NCI-H748 treated with DMSO at 0.1 percent for 48 hours (cell line): ENCODE measurements around the gene MRPS34.
A peak's percentile ranks its signal among the peaks of the same experiment; 100 is the strongest.
"Not testable (repeated sequence)": the region's sequence is repeated elsewhere in the genome, so short reads cannot be mapped to it uniquely, and the experiment has no call there.

Source experiments
- DNase-seq: peaks from one replicate; lab custom pipeline; 2025; lab: John Stamatoyannopoulos, UW

The MRPS34 gene

GRCh38 chr16:1772908-1773702 is at the start of gene MRPS34:
MRPS34 (minus strand) TSS chr16:1773134; CDS start chr16:1773119, 15 bp downstream.
- peak; percentile 50 for DNase-seq

GRCh38 chr16:1821861-1822611 is 49.1 kb upstream of the MRPS34 start:
- DNase-seq: no peak

DNA sequence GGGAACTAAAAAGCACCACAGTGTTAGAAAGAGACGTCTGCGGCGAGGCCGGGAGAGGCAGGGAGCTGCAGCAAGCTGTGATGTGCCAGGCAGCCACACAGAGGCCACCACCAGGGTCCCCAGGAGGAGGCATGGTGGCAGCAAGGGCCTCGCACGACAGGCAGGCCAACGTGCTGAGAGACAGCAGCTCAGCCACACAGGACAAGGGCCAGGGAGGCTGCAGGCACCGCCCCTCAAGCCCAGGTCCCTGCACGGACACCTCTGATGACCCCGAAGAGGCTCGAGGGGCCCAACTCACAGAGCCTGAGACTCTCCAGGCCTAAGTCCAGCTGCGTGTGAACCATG is 48.0 kb upstream of the MRPS34 start:
- no peak for DNase-seq

GRCh38 chr16:1820096-1820945 is 47.4 kb upstream of the MRPS34 start:
- no peak for DNase-seq

DNA sequence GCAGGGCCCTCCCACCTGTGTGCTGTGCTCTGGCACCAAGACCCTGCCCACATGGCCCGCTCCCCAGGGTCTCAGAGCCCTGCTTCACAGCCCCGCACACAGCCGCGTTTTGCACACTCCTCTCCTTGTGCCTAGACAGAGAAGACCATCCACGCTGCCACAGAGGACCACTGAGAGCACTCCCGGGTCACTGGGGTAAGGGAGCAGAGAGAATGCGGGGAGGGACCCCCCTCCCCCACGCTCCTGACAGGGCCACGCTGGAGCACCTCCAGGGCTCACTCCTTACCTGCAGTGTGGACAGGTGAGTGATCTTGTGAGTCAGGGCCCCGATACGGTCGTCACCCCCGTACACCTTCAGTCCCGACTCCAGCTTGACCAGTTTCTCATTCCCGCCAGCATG is 46.7 kb upstream of the MRPS34 start:
- no peak for DNase-seq

GRCh38 chr16:1818873-1819525 is 46.1 kb upstream of the MRPS34 start:
- no peak for DNase-seq

GRCh38 chr16:1818204-1818872 is 45.4 kb upstream of the MRPS34 start:
- no peak for DNase-seq

- DNase-seq: no peak
These were observed 44.8 kb upstream of the MRPS34 start for GRCh38 chr16:1817716-1818115.

DNA sequence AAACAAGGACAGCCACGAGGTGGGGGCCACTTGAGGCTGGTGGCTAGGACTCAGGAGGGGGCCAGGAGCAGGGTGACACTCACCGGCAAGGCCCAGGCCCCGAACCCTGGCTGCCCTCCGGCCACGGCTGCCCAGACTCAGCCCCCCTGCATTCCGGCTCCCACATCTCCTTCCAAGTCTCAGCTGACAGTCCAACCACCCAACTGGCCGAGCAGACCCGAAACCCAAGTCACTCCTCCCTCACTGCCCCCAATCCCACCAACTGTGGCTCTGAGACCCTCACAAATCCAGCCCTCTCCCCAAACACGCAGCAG is 44.3 kb upstream of the MRPS34 start:
- DNase-seq: no peak

DNA sequence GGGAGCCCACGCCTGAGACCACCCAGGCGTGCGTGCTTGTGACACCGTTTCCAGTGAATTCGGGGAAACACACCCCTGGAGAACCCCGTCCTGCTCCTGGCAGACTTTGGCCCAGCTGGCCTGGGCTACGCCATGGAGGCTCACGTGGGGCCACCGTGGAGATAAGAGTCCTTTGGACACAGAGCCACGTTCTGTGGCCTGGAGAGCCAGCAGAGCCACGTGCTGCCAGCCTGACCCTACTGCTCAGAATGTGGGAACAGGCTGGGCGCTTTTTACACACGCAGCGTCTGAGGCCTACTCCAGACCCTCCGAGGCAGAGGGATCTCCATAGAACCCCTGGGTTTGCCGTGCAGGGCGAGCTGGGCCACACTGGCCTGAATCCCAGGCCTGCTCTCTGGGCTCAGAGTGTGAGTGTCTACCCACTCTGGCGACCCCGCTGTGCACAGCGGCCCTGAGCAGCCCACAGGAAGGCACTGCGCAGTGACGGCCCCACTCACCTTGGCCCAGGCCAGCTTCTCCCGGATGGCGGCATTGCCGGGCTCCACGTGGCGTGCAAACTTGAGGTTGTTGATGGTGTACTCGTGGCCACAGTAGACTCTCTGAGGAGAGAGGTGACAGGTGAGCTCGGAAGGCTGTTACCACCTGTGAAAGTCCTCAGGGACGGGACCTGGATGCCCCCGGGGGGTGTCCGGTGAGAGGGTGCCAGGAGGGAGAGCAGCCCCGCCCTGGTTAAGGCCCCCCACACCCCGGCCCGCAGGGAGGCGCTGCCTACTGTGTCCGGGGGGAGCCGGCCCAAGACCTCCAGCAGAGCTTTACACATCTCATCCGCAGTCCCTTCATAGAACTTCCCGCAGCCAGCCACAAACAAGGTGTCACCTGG is 43.7 kb upstream of the MRPS34 start:
- DNase-seq: no peak

GRCh38 chr16:1815461-1815860 is 42.5 kb upstream of the MRPS34 start:
- no peak for DNase-seq

DNA sequence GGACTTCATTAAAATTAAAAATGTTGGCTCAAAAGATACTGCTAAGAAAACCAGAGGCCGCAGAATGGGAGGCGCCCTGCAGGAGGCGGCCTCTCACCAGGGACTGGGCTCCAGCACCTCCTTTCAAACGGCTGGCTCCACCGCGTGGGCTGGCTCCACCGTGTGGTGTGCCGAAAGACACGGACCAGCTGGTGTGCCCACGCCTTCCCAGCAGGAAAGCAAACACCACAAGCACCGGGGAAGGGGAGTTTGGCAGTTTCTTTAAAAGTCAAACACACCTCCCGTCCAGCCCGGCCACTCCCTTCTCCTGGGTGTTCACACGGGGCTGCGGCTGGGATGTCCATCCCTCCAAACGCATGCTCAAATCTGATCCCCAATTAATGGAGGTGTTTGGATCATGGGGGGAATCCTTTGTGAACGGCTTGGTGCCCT is 39.8 kb upstream of the MRPS34 start:
- DNase-seq: peak; percentile 16

- no peak for DNase-seq
These were observed 37.6 kb upstream of the MRPS34 start for GRCh38 chr16:1810536-1810935.

DNA sequence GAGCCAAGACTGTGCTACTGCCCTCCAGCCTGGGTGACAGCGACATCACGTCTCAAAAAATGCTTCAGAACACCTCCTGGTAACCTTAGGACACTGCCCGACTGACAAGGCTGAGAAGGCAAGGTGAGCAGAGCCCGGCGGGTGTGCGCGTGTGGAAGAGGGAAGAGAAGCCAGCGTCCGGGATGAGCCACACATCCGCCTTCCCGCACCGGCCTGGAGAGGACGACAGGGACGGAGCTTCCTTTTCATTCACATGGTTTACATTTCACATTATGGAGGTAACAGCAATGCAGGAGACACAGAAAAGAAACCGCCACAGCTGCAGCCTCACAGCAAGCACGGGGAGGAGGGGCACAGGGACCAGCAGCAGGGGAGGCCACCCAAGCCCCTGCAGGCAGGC is 37.2 kb upstream of the MRPS34 start:
- no peak for DNase-seq

GRCh38 chr16:1809281-1809801 is 36.4 kb upstream of the MRPS34 start:
- DNase-seq: no peak

GRCh38 chr16:1808691-1809090 is 35.8 kb upstream of the MRPS34 start:
- DNase-seq: no peak

- DNase-seq: no peak
These were observed 34.7 kb upstream of the MRPS34 start for GRCh38 chr16:1807626-1808025.

DNA sequence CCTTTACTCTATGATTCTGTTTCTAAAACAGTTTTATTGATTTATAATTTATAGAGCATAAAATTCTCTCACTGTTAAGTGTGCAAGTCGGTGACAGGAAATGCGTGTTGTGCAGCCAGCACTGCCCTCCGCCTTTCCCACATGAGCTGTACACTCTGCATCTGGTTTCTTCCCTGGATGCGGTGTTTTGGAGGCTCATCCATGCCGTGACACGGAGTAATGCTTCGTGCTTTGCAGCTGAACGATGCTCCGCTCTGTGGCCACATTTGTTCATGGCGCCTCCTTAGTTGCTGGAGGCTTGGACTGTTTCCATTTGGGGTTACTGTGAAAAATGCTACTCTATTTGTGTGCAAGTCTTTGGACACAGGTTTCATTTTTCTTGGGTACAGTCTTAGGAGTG is 27.8 kb upstream of the MRPS34 start:
- no peak for DNase-seq

DNA sequence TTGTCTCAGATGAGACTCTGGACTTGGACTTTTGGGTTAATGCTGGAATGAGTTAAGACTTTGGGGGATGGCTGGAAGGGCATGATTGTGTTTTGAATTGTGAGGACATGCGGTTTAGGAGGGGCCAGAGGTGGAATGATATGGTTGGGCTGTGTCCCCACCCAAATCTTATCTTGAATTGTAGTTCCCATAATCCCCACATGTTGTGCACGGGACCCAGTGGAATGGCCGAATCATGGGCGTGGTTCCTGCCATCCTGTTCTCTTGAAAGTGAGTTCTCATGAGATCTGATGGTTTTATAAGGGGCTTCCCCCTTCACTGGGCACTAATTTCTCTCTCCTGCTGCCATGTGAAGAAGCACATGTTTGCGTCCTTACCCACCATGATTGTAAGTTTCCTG is 26.3 kb upstream of the MRPS34 start:
- DNase-seq: not testable (repeated sequence)

DNA sequence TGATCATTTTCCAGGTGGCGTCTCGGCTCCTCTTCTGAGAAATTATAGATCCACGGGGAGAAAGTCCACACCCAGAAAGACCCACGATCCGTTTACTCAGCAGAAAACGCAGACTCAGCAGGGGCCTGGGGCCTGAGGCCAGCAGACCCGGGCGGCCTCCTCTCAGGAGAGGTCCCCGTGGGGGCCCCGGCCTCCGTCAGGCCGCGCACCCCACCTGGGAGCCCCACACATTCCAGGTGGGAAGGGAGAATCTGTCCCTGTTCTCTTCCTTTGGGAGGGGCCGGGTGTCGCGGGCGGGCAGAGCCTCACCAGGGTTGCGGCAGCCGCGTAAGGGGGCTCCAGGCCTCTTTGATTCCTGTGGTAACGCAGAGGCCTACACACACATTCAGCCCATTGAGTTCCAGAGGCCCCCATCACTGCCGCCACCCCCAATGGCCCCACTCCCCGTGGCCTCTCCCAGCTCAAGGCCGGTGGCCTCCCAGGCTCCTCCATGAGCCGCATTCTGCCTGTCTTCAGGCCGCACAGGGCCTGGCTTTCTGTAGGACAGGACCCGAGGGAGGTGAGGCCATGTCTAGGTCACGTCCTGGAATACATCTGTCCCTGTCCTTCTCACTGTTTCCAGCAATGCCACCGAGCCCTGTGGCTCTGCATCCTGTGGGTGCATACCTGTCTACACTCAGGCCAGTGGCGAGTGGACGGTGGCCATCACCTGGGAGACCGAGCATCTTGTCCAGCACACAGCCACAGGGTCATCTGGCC is 22.2 kb upstream of the MRPS34 start:
- DNase-seq: no peak
